Motor neuron (in vitro differentiated cells): ENCODE data around the gene PSMD14. TPM values are rescaled to one million over a fixed set of nuclear protein-coding genes. Genes with fewer than 3 reads are reported as not detected.

ENCODE experiments used
- ATAC-seq, 8 experiments: fragments of 200-7000 bp; cut with Tn5 transposase; replicated peaks in 6 of 8; 2 replicates each; pipeline ENCODE4 v1.8.0; 2021; ENCODE audit warnings: mild to moderate bottlenecking in 8 of 8, moderate library complexity in 8 of 8
- H3K27ac ChIP-seq, 2 donors: fragments of 250-450 bp; sonication (Bioruptor Pico); 2 replicates each; pipeline ENCODE4 v1.9.0; 2021; ENCODE audit warnings: antibody characterized with exemption in 2 of 2, mild to moderate bottlenecking in 2 of 2, moderate library complexity in 1 of 2
- H3K4me1 ChIP-seq, 2 donors: fragments of 250-450 bp; sonication (Bioruptor Pico); replicated peaks in 1 of 2; 2 replicates each; pipeline ENCODE4 v1.6.1; 2021; ENCODE audit warnings: antibody characterized with exemption in 2 of 2, mild to moderate bottlenecking in 2 of 2, moderate library complexity in 1 of 2
- H3K4me3 ChIP-seq, 5 donors: fragments of 250-450 bp; sonication (Bioruptor Pico); 2 replicates each; pipeline ENCODE4 v1.9.0; 2021; ENCODE audit warnings: antibody characterized with exemption in 5 of 5, mild to moderate bottlenecking in 5 of 5, moderate library complexity in 4 of 5
- WGBS, 10 experiments: fragments of 450-650 bp; shearing (Covaris generic); methylation state at CpG; one replicate each; pipeline ENCODE4 v1.0.0; 2022; 5-methylcytosine and 5-hydroxymethylcytosine counted together
- in situ Hi-C, 9 experiments: fragments of 400-800 bp; cut with MboI; loops; one replicate each; pipeline ENCODE4 v1.15.0; 2021; ENCODE audit warnings: low sequenced_read_pairs in 9 of 9, low pct_unique_long_range_greater_than_20kb in 2 of 9; ENCODE audit not compliant: unreplicated experiment in 9 of 9
- total RNA-seq, 8 experiments: library from RNA; unstranded; fragments of 300-600 nt; gene quantifications; 2 replicates each; pipeline versions ENCODE4 v1.2.3 to v1.2.4, GENCODE V29; 2022

PSMD14 gene
- total RNA-seq, 8 experiments from 2014 or later: 49.5 to 129 (median 78.8) TPM

DNA sequence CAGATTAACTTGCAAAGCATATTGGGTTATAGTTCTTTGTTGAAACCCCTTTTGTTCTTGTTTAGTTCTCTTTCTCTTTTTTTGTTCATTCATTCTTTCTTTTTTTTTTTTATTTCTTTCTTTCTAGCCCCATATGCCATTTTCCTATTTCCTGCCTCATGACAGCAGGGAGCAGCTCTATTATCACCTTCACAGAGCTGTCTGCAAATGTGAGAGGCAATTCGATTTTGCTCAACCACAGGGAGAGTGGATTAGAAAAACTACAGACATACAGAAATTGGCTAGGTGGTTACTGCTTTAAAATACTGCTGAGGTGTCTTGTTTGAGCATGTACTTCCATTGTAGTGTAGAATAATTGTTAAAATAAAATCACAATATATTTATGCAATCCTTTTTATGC, 63.6 kb downstream of the PSMD14 start:
- H3K4me3 ChIP-seq: no peak overlapping the region
- peaks cover 3 to 6% of the 10 kb centered on the region in 2 donors for H3K4me1 ChIP-seq
- no peak for ATAC-seq
- in situ Hi-C loops: no loop called here
- WGBS, 10 experiments: 0 to 50% (median 10%) methylated on average over 1 of the region's 1 CpG; no CpG with 5 or more reads in 1 of the 10 experiments
- no peak overlapping the region for H3K27ac ChIP-seq

DNA sequence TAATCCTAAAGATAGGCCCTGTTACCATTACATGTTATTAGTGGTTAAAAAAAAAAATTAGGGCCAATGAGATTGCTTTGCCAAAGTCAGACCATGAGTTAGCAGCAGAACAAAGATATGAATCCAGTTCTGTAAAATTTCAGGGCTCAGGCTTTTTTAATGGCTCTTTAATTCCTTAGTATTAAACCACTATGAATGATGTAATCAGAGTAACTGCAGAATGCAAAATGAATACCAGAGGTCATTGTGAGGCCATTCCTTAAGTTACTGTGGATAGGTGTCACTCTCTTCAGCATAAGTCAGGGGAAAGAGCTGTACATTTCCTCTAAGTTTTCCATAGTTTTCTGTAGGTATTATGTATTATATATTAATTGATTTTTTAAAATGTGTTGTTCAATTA, 65.7 kb downstream of the PSMD14 start:
- ATAC-seq: peak in 3 of 8 experiments; percentile 68 to 89 (median 87)
- Histone ChIP-seq H3K4me1 (peaks cover 3 to 6% of the 10 kb centered on the region in 2 donors), H3K4me3 (no peak overlapping the region), H3K27ac (no peak overlapping the region)
- in situ Hi-C loops: no loop called here

DNA sequence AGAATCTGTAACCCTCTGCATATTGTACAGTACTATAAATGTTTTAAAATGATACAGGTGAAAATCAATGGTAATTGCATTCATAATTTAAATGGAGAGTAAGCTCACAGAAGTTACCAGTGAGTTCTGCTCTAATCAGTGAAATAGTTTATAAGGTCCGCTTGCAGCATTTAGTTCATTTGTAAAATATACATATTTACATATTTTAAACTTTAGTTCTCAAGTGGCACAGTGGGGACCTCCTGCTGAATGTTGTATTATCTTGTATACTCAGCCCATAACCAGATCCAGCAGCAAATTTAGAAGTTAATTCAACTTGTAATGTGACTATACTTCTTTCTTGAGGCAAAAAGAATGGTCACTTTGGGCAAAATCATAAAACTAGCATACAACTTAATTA, 66.2 kb downstream of the PSMD14 start:
- WGBS, 10 experiments: 0 to 89% (median 51%) methylated on average over 1 of the region's 1 CpG; no CpG with 5 or more reads in 2 of the 10 experiments
- Histone ChIP-seq H3K4me3 (no peak overlapping the region), H3K4me1 (peaks cover 3 to 6% of the 10 kb centered on the region in 2 donors), H3K27ac (no peak overlapping the region)
- peak in 3 of 8 experiments; percentile 44 to 54 (median 51) for ATAC-seq
- in situ Hi-C loops: no loop called here

DNA sequence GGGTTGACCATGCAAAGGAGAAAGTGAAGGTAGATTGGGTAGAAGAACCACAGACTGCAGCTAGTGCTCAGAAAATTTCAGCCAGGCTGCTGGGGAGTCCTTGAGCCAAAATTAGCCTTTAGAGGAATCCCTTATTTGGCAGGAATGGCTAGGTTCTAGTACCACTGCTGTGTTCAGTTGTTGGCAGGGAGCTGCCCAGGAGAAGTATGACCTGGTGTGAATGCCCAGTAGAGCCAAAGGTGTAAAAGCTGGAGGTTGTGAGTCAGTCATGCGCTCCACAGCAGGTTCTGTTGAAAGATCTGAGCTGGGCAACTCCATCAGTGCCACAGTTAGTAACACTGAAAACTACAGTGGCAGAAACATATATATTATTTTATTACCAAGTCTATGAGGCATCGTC, 71.5 kb downstream of the PSMD14 start:
- Histone ChIP-seq H3K4me3 (no peak overlapping the region), H3K4me1 (peaks cover 2 to 9% of the 10 kb centered on the region in 2 donors), H3K27ac (no peak overlapping the region)
- in situ Hi-C loops: no loop called here
- 80 to 100% (median 89%) methylated on average over 1 to 2 of the region's 2 CpGs; no CpG with 5 or more reads in 1 of the 10 experiments for WGBS, 10 experiments
- ATAC-seq: no peak

DNA sequence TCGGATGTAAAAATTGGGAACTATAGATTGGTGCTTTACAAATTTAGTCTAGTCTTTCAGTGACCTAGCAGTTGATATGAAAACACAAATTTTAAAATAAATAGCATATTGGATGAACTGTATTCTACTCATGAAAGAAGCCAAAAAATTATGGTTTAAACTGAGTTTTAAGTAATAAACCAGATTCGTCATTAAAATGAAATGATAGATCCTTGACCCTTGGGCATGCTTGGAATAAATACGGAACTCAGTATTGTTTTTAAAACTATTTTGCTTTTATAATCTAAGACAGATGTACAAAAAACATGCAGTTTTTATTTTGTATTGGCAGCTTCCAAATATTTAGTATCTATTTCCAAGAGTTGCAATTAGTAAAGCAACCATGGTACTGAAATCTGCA, 73.3 kb downstream of the PSMD14 start:
- Histone ChIP-seq H3K4me3 (no peak overlapping the region), H3K4me1 (peaks cover 2 to 9% of the 10 kb centered on the region in 2 donors), H3K27ac (no peak overlapping the region)
- in situ Hi-C loops: no loop called here
- no peak for ATAC-seq
- 26 to 100% (median 92%) methylated on average over 2 to 3 of the region's 3 CpGs for WGBS, 10 experiments

DNA sequence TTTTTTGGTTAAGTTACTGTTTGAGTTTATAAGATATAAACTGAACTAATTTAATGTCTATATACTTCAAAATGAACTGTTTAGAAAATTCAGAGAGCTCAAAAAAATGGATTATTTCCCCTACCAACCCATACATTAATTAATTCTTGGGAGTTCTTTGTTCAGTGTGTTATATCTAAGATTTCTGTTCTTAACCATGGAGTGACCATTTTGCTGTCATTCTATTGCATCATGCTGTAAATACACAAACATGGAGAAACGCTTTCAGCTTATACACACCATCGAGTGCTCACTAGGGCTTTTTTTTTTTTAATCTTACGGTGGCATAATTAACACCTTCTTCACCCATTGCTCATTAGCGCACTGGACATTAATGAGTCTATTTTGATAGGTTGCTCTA, 74.5 kb downstream of the PSMD14 start:
- no peak overlapping the region for H3K4me3 ChIP-seq
- H3K4me1 ChIP-seq: peaks cover 2 to 9% of the 10 kb centered on the region in 2 donors
- 38 to 100% (median 97%) methylated on average over 2 to 4 of the region's 4 CpGs; no CpG with 5 or more reads in 1 of the 10 experiments for WGBS, 10 experiments
- in situ Hi-C loops: no loop called here
- peak in 2 of 8 experiments; percentile 44 to 74 for ATAC-seq
- no peak overlapping the region for H3K27ac ChIP-seq

DNA sequence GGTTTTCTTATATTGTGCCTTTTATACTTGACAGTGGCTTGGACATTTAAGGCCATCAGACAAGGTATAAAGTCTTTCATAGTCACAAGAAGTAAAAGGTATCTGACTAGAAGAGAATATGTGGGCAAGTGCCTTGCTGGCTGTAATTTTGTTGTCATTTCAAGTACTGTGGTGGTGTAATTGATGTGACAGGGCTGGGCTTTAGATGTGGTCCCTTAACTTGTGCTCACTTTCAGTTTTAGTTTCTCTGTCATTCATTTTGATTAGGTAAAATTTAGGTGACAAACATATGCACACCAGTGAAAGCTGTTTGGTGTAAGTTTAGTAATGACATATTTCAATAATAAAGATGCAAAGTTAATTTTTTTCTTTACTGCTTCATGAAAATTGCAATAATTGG, 76.6 kb downstream of the PSMD14 start:
- in situ Hi-C loops: no loop called here
- H3K4me1 ChIP-seq: peaks cover 2 to 9% of the 10 kb centered on the region in 2 donors
- H3K27ac ChIP-seq: no peak overlapping the region
- H3K4me3 ChIP-seq: no peak overlapping the region
- no peak for ATAC-seq

DNA sequence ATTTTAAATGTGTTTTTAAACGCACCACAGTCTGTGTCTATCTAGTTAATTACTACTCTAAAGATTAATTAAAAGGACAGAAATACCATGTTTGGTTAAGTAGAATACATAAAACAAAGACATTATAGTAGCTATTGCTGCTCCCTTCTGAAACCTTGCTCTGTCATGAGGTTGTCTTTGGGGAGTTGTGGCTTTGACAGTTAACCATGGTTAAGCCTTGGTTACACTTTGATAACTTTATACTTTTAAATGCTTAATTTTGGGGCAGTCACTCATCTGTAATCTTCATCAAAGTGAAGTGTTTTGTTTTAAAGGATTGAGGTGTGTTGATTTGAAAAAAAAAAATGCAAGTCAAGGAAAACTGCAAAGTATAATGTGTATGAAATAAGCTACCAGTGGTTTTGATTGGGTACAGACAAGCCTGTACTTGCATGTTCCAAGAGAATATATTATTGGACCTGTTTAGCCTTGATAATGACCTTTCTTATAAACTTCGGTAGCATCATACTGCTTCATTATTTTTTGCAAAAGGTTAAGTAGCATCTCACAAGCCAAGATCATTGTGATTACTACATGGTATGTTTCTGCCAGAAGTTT, 78.1 kb downstream of the PSMD14 start:
- ATAC-seq: no peak
- WGBS, 10 experiments: 92 to 100% (median 100%) methylated on average over 1 to 2 of the region's 2 CpGs
- in situ Hi-C loops: no loop called here
- H3K4me1 ChIP-seq: peaks cover 2 to 9% of the 10 kb centered on the region in 2 donors
- no peak overlapping the region for H3K27ac ChIP-seq
- H3K4me3 ChIP-seq: no peak overlapping the region

DNA sequence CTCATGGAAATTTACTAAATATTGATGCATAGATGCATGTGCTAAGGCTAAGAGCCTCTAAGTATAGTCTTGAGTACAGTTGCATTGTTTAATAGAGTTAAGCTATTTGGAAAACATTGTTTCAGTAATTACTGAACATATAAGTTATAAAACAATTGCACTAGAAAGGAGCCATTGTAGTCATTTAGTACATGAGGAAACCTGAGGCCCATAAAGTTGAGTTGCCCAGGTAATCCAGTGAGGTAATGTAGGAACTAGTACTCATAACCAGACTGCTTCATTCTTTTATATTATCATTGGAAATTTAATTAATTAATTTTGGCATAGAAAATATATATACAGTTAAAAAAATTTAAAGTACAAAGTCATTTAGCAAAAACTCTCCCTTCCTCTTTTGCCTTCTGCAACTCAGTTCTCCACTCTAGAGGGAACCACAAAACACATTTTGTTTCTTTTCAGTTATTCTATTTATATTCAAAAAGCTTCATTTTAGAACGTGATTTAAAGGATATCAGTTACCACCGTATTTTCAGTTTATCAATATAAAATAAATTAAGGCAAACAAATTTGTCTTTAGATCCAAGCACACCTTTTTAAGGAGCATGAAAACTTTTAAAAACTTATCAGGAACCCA, 80.0 kb downstream of the PSMD14 start:
- Histone ChIP-seq H3K4me3 (no peak overlapping the region), H3K4me1 (no peaks in the 10 kb centered on the region), H3K27ac (no peak overlapping the region)
- WGBS, 10 experiments: 92 to 100% (median 97%) methylated on average over 1 to 2 of the region's 2 CpGs
- in situ Hi-C loops: no loop called here
- no peak for ATAC-seq

DNA sequence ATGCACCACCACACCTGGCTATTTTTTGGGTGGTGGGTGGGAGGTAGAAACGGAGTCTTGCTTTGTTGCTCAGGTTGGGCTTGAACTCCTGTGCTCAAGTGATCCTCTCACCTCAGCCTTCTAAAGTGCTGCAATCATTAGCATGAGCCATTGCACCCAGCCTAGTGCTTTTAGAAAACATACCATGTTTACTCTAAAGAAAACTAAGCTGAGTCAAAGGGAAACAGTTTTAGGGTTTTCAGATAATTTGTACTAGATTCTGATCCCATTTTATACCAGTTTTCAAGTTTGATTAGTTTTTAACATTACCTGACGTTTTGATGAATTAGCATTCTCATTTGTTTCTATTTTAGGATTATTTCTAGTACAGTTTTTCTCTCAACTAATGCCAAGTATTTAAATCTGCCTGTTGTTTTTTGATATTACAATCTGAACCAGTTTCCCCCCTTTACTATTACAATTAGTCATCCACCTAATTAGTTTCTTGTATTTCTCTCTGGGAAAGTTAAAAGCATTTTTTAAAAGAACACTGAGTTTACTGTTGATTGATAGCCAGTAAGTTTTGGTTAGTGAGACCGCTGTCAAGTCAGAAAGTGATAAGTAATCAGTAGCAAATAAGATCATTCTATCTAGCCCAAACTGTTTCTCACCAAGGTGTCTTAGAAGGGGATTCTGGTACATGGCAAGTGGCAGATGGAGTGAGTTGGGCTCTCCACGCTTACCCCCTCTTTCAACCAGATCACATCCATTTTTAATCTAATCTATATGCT, 83.7 kb downstream of the PSMD14 start:
- peaks cover 0 to 5% of the 10 kb centered on the region in 2 donors for H3K4me1 ChIP-seq
- H3K27ac ChIP-seq: no peak overlapping the region
- WGBS, 10 experiments: 70 to 100% (median 94%) methylated on average over 1 to 4 of the region's 4 CpGs
- in situ Hi-C loops: no loop called here
- no peak for ATAC-seq
- no peak overlapping the region for H3K4me3 ChIP-seq

DNA sequence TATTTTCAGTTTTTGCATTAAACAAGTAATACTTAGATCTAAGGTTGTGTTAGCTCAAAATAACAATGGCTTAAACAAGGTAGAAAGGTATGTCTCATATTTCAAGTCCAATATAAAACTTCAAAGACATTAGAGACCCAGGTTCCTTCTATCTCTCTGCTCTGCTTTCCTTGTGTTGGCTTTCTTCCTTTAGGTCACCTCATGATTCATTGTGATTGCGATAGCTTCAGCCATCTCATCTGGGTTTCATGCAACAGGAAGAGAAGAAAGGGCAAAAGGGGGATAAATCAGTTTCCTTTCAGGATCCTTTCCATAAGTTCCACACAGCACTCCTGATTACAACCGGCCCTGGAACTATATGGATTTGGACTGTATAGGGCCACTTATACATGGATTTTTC, 91.9 kb downstream of the PSMD14 start:
- no peak overlapping the region for H3K4me3 ChIP-seq
- no peak overlapping the region for H3K27ac ChIP-seq
- 79 to 100% (median 90%) methylated on average over 1 to 2 of the region's 2 CpGs for WGBS, 10 experiments
- ATAC-seq: no peak
- H3K4me1 ChIP-seq: no peaks in the 10 kb centered on the region
- in situ Hi-C loops: loop anchor here in 1 of 9 experiments (25.0 kb wide), 1 partner anchor 163 kb away; no protein-coding TSS in a partner anchor

DNA sequence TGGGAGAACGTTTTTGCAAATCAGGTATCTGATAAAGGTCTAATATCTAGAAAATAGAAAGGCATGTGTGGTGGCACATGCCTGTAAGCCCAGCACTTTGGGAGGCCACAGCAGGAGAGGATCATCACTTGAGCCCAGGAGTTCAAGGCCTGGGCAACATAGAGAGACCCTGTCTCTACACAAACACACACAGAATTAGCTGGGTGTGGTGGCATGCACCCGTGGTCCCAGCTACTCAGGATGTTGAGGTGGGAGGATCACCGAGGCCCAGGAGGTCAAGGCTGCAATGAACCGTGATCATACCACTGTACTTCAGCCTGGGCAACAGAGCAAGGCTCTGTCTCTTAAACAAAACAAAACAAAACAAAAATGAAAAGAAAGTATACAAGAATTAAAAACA, 94.1 kb downstream of the PSMD14 start:
- ATAC-seq: no peak
- WGBS, 10 experiments: 64 to 100% (median 92%) methylated on average over 1 to 4 of the region's 4 CpGs
- in situ Hi-C loops: loop anchor here in 1 of 9 experiments (25.0 kb wide), 1 partner anchor 165 kb away; no protein-coding TSS in a partner anchor
- Histone ChIP-seq H3K4me1 (no peaks in the 10 kb centered on the region), H3K4me3 (no peak overlapping the region), H3K27ac (no peak overlapping the region)

DNA sequence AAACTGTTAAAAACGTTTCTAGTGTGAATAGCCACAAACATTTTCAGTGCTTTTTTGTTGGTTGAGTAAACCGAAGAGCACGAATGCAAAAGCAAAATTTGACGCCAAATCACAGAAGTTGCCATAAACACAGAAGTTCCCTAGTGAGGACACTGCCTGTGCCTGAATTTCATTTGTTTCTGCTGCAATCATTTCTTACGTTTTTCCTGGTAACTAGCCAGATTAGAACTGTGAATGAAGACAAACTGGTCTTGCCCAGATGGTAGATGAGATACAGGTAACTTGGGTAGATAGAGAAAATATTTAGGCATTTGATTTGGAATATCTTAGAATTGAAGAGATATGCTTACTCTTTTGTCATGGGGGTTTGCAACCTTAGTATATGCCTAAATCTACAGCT, 98.1 kb downstream of the PSMD14 start:
- Histone ChIP-seq H3K4me1 (no peaks in the 10 kb centered on the region), H3K27ac (no peak overlapping the region), H3K4me3 (no peak overlapping the region)
- in situ Hi-C loops: loop anchor here in 1 of 9 experiments (25.0 kb wide), 1 partner anchor 169 kb away; no protein-coding TSS in a partner anchor
- WGBS, 10 experiments: 29 to 100% (median 89%) methylated on average over 2 to 5 of the region's 5 CpGs; no CpG with 5 or more reads in 1 of the 10 experiments
- ATAC-seq: no peak
